ENCODE results near the gene AIPL1.

AIPL1 gene

GRCh38 chr17:6374761-6375312, 60.1 kb downstream of the AIPL1 start:
- peak; percentile 26 for DNase-seq (ENCODE audit: low spot score)

DNA sequence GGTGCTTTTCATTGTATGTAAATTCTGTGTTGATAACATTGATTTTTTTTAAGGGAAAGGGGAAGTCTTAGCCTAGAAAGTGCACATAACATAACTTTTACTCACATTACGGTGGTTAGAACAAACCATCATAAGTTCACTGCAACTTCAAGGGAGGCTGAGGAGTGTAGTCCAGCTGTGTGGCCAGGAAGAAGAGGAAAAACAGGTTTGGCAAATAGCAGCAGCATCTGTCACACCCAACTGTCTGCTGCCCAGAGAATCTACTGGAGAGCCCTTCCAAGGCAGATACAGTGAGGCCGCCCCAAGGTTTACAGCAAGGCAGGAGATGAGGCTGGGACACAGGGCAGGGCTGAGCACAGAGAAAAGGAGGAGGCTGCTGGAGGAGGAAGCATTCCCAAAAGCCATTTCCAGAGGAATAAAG, 60.6 kb downstream of the AIPL1 start:
- no peak for DNase-seq (ENCODE audit: low spot score)
